Inflammatory macrophage treated with lipopolysaccharide for 1 hour (primary cell): Measurements from ENCODE around the gene TRAPPC3L.
A peak's percentile ranks its signal among the peaks of the same experiment; 100 is the strongest.
"Not testable (repeated sequence)": the region's sequence is repeated elsewhere in the genome, so short reads cannot be mapped to it uniquely, and the experiment has no call there.

Experiments
- DNase-seq, 2 donors: peaks; one replicate each; pipeline ENCODE4 v3.0.0-alpha.2; 2020 to 2022

Gene TRAPPC3L

GRCh38 chr6:116512734-116513133, 32.8 kb downstream of the TRAPPC3L start:
- no peak for DNase-seq

- no peak for DNase-seq
Observed at GRCh38 chr6:116512111-116512559, 33.3 kb downstream of the TRAPPC3L start.

GRCh38 chr6:116511424-116512110, 33.9 kb downstream of the TRAPPC3L start, which contains the start of gene CALHM5:
TSS of gene CALHM5 (plus strand) at chr6:116511639. CDS start at chr6:116511697, 58 bp downstream.
- peak; percentile 29 for DNase-seq

GRCh38 chr6:116508527-116508926, 37.0 kb downstream of the TRAPPC3L start:
- DNase-seq: no peak

- no peak for DNase-seq
Observed at GRCh38 chr6:116507324-116507723, 38.2 kb downstream of the TRAPPC3L start.

- peak; percentile 55 to 81 for DNase-seq
Observed at GRCh38 chr6:116500969-116501433, 44.5 kb downstream of the TRAPPC3L start.

- no peak for DNase-seq
Observed at GRCh38 chr6:116497113-116497676, 48.3 kb downstream of the TRAPPC3L start.

- not testable (repeated sequence) for DNase-seq
Observed at GRCh38 chr6:116495161-116495560, 50.3 kb downstream of the TRAPPC3L start.

GRCh38 chr6:116492331-116493067, 53.0 kb downstream of the TRAPPC3L start:
- peak; percentile 50 to 74 for DNase-seq

- no peak for DNase-seq
Observed at GRCh38 chr6:116491610-116492330, 53.7 kb downstream of the TRAPPC3L start.

GRCh38 chr6:116485559-116486184, 59.8 kb downstream of the TRAPPC3L start:
- no peak for DNase-seq

GRCh38 chr6:116483616-116484015, 61.9 kb downstream of the TRAPPC3L start:
- no peak for DNase-seq

GRCh38 chr6:116482780-116483179, 62.7 kb downstream of the TRAPPC3L start:
- DNase-seq: no peak

GRCh38 chr6:116476002-116476678, 69.3 kb downstream of the TRAPPC3L start:
- peak; percentile 60 to 61 for DNase-seq

- DNase-seq: peak in 1 of 2 donors; percentile 29
Observed at GRCh38 chr6:116475141-116475540, 70.3 kb downstream of the TRAPPC3L start.

GRCh38 chr6:116472706-116473105, 72.8 kb downstream of the TRAPPC3L start:
- no peak for DNase-seq

GRCh38 chr6:116471531-116471930, 74.0 kb downstream of the TRAPPC3L start:
- no peak for DNase-seq

- DNase-seq: no peak
Observed at GRCh38 chr6:116468293-116468692, 77.2 kb downstream of the TRAPPC3L start.

GRCh38 chr6:116467514-116467913, 78.0 kb downstream of the TRAPPC3L start:
- DNase-seq: no peak

- no peak for DNase-seq
Observed at GRCh38 chr6:116467096-116467495, 78.4 kb downstream of the TRAPPC3L start.

GRCh38 chr6:116465246-116465645, 80.2 kb downstream of the TRAPPC3L start:
- peak; percentile 84 to 87 for DNase-seq

- no peak for DNase-seq
Observed at GRCh38 chr6:116463301-116463700, 82.2 kb downstream of the TRAPPC3L start.
